COLO829 (cell line): ENCODE data around the gene ALKBH5.
"Not testable (repeated sequence)": the region's sequence is repeated elsewhere in the genome, so short reads cannot be mapped to it uniquely, and the experiment has no call there.

Experiments
- DNase-seq: peaks from one replicate; pipeline ENCODE4 v3.0.0; 2012; ENCODE audit warnings: low spot score

Gene ALKBH5

DNA sequence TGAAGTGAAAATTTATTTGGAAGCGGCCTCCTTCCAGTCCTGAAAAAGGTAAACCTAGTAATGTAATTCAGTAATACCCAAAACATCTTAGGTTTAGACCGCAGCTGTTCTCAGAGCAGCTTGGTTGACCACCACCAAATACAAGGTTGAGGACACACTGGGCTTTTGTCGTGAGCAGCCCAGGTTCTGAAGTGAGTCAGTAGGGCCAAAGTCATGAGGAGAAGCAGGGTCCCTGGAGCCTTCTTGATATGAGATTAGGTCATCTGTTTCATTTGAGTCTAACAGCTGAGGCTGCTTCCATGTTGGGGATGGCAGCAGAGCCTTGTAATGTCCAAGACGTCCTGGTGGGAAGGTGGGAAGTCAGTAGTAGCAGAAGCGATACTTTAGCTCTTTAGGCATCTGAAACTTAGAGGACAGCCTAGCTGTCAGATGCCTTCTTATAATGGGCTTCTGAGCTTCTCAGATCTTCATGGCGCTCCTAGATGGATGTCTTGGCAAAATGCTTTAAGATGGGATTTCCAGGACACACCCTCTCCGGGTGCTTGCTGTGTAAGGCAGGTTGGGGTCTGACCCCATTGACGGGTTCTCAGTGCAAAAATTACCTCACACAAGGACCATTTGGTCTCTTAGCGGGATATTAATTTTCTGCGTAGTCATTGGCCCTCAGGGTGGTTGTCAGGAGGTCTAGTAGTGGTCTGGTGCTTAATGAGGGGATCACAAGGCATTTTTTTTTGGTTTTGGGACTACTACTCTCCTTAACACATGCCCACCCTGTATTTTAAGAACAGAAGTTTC lies 2.4 kb downstream of the ALKBH5 start:
- DNase-seq = no peak

DNA sequence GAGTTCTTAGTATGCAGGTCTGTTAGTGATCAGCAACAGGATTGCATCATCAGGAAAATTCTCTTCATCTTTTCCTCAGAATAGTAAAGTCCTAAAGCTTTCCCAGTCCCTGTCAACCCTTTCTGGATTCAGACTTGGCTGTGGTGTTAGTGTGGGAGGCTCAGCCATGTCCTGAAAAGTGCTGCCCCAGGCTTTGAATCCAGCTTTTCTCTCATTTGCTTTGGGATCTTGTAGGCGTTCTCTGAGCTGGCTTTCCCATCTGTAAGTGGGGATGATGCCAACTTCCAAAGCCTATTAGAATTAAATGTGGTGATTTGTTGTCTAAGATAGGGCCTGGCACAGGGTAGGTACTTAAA lies 3.0 kb downstream of the ALKBH5 start:
- DNase-seq = peak; percentile 45

DNA sequence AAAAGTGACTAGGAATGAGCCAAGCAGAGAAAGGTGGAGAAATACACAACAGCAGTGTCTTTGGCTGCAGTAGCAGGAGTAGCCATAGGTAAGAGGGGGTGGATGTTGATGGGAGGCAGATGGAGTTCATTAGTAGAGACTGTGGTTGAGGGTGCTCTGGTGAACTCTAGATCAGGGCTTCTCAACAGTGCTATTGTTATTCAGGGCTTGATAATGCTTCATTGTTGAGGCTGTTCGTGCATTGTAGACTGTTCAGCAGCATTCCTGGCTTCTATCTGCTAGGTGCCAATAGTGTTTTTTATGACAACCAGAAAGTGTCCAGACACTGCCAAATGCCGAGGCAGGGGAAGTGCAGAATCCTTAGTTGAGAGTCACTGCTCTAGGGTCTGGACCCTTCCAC lies 3.6 kb downstream of the ALKBH5 start:
- DNase-seq = no peak

DNA sequence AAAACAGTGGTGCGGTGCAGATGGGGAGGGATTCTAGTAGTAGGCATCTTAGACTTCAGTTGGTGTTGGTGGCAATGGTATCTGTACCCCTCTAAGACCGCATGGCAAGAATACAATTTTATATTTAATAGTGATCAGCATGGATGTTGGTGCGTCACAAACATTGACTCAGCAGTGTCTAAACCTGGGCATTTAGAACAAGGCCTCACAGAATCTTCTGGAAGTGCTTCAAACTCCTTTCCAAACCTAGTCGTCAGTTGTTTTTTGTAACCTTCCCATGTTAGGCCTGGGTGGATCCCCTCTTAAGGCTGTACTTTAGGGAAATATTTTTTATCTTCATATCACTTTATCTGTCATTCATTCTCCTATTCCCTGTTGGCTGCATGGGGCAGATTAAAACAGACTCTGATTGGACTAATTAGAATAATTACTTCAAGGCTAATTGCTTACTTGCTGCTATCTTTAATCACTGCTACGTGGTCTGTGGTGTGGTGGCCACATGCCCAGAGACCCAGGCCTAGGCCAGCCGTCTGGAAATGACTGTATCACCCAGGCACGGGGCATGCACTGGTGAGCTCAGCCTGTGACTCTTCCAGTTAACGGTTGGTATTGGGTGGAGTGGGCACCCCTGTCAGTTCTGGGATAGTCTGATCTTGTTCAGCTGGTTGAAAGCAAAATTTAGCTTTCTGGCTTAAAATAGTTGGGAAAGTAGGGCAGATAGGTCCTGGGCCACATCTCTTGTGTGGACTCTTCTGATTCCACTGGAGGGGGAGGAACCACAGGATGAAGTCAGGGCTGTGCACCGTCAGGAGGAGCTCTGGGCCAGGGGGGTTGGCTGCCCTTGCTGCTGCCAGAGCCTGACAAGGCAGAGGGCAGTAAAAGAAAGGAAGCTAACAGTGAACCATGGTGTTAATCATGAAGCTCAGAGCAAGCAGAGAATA lies 4.5 kb downstream of the ALKBH5 start:
- no peak for DNase-seq

DNA sequence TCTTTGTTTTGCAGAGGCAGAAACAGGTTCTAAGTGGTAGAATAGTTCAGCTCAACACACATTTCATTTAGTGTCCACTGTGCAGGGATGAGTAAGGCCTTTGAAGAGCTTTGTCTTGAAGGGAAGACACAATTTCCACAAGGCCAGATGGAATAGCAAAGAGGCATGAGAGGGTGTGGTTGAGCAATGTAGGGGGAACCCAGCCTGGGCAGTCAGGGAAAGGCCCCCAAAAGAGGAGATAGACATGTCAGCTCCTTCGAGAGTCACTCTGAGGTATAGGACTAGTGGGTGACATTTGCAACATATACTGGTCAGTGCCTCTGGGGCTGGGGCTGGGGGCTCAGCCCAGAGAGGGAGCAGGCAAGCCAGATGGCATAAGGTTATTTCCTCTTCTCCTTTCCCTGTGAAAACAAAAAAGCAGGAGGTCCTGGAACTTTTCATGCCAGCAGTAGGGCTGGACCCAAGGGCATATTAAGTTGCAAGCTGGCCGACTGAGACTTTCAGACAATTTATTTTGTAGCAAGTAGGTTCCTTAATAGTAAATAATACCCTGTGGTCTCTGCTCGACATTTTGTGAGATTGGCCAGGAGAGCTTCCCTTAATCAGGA lies 7.1 kb downstream of the ALKBH5 start:
- DNase-seq = no peak

DNA sequence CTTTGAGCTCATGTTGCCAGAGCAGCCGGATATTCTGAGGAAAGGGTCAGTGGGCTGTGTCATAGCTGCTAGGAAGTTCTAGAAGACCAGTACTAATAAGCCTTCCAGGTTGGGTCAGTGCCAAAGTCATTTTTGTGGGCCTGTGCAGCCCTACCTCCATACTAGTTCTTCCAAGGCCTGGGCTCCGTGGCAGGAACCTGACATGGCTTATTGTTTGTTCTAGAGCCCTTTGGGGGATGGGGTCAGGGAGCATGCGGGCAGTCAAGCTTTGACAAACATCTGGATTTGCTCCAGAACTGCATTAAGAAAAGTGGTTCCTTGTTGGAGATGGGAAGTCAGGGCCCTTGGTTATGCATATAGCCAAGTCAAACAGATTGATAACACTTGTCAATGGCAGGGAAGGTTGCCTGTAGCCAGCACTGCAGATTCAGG lies 7.6 kb downstream of the ALKBH5 start:
- DNase-seq = no peak

DNA sequence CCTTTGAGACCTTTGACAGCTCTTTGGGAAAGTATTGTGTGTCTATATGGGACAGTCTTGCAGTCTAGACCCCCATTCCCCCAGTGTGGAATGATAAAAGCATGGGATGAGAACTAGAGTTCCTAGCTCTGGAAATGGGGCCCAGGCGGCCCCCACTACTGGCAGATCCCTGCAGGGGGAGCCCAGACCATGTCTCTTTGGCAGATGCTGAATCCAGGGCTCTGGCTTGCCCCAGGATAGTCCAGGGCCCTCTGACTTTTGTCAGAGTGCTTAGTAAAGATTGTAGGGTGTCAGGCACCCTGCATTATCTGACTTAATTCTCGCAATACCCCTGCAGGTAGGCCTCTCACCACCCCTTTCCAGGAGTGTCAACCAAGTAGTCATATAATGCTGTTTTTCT lies 8.3 kb downstream of the ALKBH5 start:
- no peak for DNase-seq

DNA sequence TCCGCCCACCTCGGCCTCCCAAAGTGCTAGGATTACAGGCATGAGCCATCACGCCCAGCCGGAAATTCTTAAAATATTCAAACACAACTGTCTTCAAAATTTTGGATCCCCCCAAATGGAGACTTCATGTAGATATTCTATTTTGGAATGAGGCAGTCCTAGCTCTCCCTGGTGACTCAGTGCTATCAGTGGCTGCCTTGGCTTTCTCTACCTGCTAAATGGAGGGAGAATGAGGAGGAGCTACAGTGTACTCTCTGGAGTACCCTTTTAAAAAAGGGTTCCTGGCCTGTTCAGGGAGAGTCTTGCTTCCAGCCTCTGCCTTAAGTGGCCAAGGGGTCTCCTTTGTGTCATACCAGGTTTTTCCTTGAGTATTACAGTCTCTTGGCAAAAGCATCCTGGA lies 10.8 kb downstream of the ALKBH5 start:
- no peak for DNase-seq

DNA sequence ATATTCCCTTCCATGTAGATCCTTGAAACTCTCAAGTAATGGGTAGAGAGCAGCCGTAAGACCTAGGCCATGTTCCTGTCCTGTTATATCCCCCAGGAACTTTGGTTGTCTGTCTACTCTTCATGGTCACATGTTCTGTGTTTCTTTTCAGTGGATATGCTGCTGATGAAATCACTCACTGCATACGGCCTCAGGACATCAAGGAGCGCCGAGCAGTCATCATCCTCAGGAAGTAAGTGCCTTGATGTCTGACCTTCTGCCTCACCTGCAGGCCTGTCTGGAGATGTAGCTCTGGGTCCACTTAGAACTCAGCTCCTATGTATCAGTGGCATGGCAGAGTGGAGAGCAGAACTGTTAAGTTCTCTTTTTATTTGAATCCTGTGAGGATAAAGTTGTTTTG lies 11.2 kb downstream of the ALKBH5 start:
- no peak for DNase-seq

DNA sequence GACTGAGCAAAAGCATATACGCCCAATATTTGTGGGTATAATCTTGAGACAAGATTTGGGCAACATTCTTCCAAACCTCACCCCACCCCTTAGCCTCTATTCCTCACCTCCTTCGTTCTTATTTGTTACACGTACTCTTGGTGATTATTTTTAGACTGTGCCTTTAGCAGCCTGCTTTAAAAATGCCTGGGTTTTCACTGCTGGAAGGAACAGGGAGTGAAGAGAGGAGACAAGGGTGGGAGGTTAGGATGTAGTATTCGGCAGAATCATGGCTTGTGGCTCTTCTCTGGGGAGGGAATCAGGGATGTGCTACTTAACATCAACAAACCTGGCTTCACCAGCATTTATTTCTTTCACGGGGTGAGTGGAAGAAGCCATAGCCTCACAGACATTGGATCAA lies 11.6 kb downstream of the ALKBH5 start:
- DNase-seq = no peak

DNA sequence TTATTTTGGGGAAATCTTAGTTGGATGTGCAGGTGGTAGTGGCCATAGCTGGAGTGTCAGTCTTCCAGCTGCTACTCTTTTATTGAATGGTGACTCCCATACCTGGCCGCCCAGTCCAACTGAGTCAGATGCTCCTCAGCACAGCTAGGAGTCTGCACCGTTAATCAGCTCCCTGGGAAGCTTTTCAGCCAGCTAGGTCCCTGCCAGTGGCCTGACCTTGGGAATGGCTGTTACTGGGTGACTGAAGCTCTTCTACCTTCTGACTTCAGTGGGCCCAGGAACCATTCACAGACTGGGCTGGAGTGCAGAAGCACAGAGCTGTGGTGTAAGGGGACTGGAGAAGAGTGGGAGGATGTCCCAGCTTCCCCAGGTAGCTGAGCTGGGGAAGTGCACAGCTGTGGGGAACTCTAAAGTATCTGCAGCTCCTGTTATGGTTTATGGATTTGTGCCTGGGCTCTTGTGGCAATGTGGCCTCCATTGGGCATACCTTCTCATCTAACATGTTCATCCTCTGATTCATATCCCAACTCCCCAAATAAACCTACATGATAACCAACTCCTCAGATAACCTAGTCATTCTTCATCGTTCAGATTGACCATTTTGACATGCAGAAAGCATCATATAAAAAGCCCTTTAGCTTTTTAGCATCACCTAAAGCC lies 14.0 kb downstream of the ALKBH5 start:
- no peak for DNase-seq

DNA sequence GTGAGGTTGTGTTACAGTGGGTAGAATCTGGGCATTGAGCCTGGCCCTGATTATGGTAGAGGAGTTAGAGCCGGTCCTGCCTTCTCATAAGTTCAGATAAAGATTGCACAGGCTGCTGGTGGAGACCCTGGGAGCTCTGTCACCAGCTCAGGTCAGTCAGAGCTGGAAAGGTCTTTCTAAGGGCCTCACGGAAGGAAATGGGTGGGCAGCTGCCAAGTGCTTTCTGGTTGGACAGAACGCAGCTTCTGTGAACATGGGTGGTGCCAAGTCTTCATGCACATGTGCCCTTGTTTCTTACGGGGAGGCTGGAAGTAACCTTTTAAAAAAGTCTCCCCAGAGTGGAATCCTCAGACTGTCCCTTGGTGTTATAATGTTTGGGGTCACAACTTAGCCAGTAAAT lies 14.9 kb downstream of the ALKBH5 start:
- no peak for DNase-seq

DNA sequence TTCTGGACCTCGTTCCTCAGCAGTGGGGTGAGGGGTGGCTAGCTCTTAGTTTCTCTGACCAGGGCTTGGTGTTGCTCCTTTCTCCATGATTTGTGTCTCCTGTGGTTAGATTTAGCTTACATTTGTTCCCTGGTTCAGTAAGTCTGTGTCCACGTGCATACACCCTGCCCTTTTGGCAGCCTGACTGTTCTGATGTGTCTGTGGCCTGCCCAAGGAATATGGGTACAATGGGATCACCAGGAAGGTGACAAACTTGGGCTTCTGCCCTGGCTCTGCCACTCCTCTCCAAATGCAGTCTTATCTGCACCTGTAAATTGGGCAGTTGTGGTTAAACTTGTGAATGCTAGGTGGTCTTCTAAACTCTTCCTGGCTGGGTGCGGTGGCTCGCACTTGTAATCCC lies 17.5 kb downstream of the ALKBH5 start:
- DNase-seq = no peak

DNA sequence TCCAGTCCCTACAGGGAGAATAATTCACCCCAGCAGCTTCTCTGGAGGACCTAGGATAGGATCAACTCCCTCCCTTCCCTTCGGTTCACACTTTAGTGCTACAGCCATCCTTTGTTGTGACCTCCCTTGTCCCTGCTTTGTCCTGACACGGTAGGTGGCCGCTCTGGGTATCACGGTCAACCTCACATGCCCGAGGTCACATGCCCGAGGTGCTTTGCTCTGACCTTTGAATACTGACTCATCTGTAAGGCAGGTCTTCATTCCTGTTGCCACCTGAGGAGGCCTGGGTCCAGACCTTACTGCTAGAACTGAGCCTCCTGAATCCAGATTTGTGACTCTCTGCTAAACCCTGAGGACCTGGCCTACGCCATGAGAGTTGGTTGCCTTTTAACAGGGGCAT lies 19.7 kb downstream of the ALKBH5 start:
- DNase-seq = no peak

DNA sequence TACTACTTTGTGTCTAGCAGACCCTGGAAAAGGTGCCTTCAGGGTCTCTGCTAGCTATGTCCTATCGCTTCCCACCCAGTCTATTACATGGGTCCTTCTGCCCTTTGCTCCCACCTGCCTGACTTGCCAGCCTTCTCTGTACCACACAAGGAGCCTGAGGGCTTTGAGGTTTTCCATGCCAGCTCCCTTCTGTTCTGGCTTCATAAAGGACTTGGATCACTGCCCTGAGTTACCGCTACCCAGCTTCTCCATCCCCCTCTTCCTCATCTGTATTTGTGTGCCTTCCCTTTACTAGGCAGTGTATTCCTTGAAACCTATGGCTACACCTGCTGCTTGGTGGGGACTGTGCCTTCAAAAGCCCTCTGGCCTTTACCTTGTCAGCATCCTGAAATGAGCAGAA lies 22.2 kb downstream of the ALKBH5 start:
- DNase-seq = no peak

DNA sequence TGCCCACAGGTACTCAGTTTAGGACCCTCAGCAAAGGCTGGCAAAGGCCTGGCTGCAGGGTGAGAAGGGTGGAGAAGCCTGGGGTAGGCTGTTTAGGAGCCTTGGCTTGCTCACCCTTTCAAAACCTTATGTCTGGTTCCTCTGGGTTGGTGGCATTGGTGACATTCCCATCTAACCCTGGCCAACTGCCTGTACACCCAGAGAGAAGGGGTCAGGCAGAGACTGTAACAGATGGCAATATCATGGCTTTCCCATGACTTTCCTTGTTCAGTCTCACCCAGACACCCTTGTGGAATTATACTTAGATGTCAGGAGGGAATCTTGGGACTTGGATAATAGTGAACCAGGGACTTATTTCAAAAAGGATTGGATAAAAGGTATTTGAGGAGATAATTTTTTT lies 23.3 kb downstream of the ALKBH5 start:
- no peak for DNase-seq

DNA sequence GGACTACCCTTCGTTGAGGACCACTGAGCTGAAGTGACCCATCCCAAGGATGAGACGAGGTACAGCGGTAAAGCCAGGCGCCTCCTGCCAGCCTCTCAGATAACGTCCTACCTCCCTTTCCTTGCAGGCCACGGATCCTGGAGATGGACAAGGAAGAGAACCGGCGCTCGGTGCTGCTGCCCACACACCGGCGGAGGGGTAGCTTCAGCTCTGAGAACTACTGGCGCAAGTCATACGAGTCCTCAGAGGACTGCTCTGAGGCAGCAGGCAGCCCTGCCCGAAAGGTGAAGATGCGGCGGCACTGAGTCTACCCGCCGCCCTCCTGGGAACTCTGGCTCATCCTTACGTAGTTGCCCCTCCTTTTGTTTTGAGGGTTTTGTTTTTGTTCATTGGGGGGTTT lies 24.5 kb downstream of the ALKBH5 start:
- DNase-seq = no peak

DNA sequence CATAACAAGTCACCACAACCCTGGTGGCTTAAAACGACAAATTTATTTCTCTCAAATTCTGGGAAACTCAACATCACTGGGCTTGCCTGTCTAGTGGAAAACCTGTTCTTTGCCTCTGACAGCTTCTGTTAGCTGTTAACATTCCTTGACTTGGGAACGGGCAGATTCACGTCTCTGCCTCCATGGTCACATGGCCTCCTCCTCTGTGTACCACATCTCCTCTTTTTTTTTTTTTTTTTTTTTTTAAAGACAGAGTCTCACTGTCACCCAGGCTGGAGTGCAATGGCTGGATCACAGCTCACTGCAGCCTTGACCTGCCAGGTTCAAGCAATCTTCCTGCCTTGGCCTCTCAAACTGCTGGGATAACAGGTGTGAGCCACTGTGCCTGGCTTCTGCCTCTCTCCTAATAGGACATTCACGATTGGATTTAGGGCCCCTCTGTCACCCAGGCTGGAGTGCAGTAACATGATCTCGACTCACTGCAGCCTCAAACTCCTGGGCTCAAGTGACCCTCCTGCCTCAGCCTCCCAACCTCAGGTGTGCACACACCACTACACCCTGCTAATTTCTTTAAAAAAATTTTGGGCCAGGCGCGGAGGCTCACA lies 30.1 kb downstream of the ALKBH5 start:
- no peak for DNase-seq

DNA sequence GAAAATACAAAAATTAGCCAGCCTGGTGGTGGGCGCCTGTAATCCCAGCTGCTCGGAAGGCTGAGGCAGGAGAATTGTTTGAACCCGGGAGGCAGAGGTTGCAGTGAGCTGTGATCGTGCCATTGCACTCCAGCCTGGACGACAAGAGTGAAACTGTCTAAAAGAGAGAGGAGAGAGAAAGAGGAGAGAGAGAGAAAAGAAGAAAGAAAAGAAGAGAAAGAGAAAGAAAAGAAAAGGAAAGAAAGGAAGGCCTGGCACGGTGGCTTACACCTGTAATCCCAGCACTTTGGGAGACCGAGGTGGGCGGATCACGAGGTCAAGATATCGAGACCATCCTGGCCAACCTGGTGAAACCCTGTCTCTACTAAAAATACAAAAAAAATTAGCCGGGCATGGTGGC lies 33.3 kb downstream of the ALKBH5 start:
- DNase-seq = not testable (repeated sequence)

DNA sequence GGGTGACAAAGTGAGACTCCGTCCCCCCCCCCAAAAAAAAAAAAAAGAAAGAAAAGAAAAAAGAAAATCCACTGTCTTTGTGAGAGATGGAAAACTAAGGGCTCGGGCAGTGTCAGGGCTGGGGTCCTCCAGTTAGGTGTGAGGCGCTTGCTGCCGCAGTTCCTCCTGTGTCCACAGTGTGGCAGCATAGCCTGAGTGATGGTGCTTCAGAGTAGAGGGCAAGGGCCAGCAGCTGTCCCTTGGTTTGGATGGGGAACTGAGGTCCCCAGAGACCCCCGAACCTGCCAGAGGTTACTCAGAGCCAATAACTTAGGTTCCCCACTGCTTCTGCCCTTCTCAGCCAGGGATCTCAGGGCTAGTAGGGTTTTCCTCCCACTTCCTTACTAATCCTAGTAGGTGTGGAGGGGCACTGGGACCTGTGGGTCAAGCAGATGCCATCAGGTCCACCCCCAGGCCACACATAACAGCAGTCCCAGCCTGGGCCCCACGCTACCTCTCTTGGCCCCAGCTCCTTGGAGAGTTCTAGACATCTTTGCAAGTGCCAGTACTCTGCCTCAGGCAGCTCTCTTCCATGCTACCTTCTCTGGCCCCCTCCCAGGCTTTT lies 33.9 kb downstream of the ALKBH5 start:
- DNase-seq = peak; percentile 79

DNA sequence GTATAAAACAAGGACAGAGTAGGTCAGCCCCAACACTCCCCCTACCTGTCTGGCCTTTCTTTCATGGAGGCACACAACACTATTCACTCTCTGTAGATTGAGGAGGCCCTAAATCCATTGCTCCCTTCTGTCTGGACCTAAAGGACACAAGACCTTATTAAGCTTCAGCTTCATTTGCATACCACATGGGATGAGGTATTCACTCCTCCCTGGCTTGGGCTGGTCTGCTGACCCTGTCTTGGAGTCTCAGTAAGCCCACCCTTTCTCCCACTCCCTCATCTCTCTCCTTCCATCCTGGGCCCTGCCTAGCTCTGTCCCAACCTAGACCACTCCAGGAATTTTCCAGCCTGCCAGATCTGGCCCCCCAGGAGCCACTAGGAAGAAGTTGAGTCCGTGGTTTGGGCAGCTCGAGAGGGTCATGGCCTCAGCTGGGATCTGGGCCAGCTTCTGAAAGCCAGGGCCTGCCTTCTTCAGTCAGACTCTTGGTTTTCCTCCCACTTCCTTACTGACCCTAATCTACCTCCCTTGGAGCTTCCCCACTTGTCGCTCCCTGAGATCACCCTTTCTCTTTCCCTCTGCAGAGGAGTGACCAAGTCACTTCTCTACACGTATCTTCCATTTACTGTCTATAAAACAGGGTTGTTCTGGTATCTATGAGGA lies 35.3 kb downstream of the ALKBH5 start:
- no peak for DNase-seq
